Activated CD8-positive, alpha-beta memory T cell treated with anti-CD3 and anti-CD28 coated beads for 36 hours (primary cell): ENCODE measurements around the gene PCDHGA12. TPM values are rescaled to one million over a fixed set of nuclear protein-coding genes. Genes with fewer than 3 reads are reported as not detected.
"Not testable (repeated sequence)": the region's sequence is repeated elsewhere in the genome, so short reads cannot be mapped to it uniquely, and the experiment has no call there.

ENCODE experiments used
- CTCF ChIA-PET: fragments of 350-600 bp; sonication (Branson Sonifier 250); formaldehyde crosslinking; loops from one replicate; lab custom pipeline; 2021; ENCODE audit warnings: antibody characterized with exemption; lab: Charles Lee
- POLR2A ChIA-PET: fragments of 350-600 bp; sonication (Branson Sonifier 250); formaldehyde crosslinking; loops from one replicate; lab custom pipeline; 2021; ENCODE audit warnings: antibody characterized with exemption; lab: Charles Lee
- total RNA-seq, 2 experiments: library from RNA; stranded (reverse); gene quantifications; one replicate each; pipeline ENCODE4 v1.2.3, GENCODE V29; 2021

Gene PCDHGA12
- total RNA-seq, 2 experiments from 2014 or later, result 0.08 to 0.10 TPM

DNA sequence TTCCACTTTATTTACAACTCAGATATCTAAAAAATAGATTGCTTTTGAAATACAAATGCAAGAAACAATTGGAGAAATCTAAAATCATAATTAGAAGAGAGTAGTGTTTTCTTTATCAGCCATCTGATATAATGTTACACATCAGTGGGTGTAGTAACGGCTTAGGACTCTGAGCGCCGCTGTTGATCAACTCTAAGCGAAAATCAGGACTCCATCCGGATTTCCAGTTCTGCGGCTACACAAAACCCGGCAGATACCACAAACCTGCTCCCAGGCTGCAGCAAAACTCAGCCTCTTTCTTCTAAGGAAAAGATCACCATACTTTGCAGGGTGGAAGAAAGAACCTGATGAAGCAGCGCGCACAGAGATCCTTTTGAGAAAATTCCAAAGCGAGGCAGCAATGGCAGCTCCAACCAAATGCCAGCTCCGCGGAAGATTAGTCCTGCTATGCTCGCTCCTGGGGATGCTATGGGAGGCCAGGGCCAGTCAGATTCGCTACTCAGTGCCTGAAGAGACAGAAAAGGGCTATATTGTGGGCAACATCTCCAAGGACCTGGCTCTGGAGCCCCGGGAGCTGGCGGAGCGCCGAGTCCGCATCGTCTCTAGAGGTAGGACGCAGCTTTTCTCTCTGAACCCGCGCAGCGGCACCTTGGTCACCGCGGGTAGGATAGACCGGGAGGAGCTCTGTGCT, 27.6 kb upstream of the PCDHGA12 start, which contains the start of gene PCDHGA9:
PCDHGA9 (plus strand) TSS at position 226 of the 691 bp plus-strand sequence; CDS start at position 401, 175 bp downstream.
- ChIA-PET POLR2A (no interaction called here), CTCF (interaction anchor here (1.1 kb wide), 1 partner anchor 12 kb away, joined by 4 read pairs; no protein-coding TSS in a partner anchor)

DNA sequence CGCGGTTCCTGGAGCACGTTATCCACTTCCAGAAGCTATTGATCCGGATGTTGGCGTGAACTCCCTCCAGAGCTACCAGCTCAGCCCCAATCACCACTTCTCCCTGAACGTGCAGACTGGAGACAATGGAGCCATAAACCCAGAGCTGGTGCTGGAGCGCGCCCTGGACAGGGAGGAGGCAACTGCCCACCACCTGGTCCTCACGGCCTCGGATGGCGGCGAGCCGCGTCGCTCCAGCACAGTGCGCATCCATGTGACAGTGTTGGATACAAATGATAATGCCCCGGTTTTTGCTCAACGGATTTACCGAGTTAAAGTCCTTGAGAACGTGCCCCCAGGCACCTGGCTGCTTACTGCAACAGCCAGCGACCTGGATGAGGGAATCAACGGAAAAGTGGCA, 26.9 kb upstream of the PCDHGA12 start:
- ChIA-PET CTCF (interaction anchor here (1.1 kb wide), 1 partner anchor 13 kb away, joined by 4 read pairs; no protein-coding TSS in a partner anchor), POLR2A (no interaction called here)

- CTCF ChIA-PET, result interaction anchor here (1.4 kb wide), 1 partner anchor 150 kb away, joined by 4 read pairs; no protein-coding TSS in a partner anchor
- POLR2A ChIA-PET, result not testable (repeated sequence)
Measured at GRCh38 chr5:141407790-141408505, 22.4 kb upstream of the PCDHGA12 start, which contains the start of gene PCDHGB6. Gene PCDHGB6 (plus strand): TSS chr5:141408021. CDS start chr5:141408203, 182 bp downstream.

DNA sequence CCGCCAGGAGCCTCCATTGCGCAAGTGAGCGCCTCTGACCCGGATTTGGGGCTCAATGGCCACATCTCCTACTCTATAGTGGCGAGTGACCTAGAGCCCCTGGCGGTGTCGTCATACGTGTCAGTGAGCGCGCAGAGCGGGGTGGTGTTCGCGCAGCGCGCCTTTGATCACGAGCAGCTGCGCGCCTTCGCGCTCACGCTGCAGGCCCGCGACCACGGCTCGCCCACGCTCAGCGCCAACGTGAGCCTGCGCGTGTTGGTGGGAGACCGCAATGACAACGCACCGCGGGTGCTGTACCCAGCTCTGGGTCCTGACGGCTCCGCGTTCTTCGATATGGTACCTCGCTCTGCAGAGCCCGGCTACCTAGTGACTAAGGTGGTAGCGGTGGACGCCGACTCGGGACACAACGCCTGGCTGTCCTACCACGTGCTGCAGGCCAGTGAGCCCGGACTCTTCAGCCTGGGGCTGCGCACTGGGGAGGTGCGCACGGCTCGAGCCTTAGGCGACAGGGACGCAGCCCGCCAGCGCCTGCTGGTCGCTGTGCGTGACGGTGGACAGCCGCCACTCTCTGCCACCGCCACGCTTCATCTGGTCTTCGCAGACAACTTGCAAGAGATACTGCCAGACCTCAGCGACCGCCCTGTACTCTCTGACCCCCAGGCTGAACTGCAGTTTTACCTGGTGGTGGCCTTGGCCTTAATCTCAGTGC, 20.6 kb upstream of the PCDHGA12 start:
- CTCF ChIA-PET, result no interaction called here

DNA sequence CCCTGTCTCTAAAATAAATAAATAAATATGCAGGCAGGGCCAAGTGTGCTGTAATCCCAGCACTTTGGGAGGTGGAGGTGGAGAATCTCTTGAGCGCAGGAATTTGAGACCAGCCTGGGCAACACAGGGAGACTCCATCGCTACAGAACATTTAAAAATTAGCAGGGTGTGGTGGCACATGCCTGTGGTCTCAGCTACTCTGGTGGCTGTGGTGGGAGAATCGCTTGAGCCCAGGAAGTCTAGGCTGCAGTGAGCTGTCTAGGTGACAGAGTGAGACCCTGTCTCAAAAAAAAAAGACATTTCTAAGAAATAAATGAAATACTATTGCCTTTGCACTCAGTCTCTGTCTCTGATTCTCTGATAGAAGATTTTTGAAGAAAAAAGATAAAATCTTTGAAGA, 18.7 kb upstream of the PCDHGA12 start:
- CTCF ChIA-PET, result no interaction called here
- POLR2A ChIA-PET, result no interaction called here

More for the DNA sequence above, 20.6 kb upstream of the PCDHGA12 start:
- POLR2A ChIA-PET, result interaction anchor here (0.7 kb wide), 1 partner anchor 89 kb away, joined by 8 read pairs; the partner anchor contains the start of gene TAF7

GRCh38 chr5:141412854-141413539, 17.3 kb upstream of the PCDHGA12 start, which contains the start of gene PCDHGA10:
Gene PCDHGA10 (plus strand): TSS chr5:141412987. CDS start chr5:141413176, 189 bp downstream.
- CTCF ChIA-PET, result interaction anchor here (0.8 to 1.8 kb wide), 11 partner anchors 9 to 146 kb away, joined by 3 to 9 read pairs (median 5); partner anchors contain the start of genes PCDHGA12 and TAF7
- POLR2A ChIA-PET, result no interaction called here

DNA sequence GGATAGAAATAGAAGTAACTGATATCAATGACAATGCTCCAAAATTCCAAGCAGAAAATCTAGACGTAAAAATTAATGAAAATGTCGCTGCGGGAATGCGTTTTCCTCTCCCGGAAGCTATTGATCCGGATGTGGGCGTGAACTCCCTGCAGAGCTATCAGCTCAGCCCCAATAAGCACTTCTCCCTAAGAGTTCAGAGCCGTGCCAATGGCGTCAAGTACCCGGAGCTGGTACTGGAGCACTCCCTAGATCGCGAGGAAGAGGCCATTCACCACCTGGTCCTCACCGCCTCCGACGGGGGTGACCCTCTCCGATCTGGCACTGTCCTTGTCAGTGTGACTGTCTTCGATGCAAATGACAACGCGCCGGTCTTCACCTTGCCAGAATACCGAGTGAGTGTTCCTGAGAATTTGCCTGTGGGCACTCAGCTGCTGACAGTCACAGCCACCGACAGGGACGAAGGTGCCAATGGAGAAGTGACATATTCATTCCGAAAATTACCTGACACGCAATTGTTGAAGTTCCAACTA, 16.7 kb upstream of the PCDHGA12 start:
- CTCF ChIA-PET, result interaction anchor here (0.8 to 1.8 kb wide), 8 partner anchors 8 to 145 kb away, joined by 3 to 9 read pairs (median 5); partner anchors contain the start of genes PCDHGA12 and TAF7
- POLR2A ChIA-PET, result no interaction called here

DNA sequence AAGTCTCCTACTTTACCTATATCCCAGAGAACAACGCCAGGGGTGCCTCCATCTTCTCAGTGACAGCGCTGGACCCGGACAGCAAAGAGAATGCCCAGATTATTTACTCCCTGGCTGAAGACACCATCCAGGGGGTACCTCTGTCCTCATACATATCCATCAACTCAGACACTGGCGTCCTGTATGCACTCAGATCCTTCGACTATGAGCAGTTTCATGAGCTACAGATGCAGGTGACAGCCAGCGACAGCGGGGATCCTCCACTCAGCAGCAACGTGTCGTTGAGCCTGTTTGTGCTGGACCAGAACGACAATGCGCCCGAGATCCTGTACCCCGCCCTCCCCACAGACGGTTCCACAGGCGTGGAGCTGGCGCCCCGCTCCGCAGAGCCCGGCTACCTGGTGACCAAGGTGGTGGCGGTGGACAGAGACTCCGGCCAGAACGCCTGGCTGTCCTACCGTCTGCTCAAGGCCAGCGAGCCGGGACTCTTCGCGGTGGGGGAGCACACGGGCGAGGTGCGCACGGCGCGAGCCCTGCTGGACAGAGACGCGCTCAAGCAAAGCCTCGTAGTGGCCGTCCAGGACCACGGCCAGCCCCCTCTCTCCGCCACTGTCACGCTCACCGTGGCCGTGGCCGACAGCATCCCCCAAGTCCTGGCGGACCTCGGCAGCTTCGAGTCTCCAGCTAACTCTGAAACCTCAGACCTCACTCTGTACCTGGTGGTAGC, 15.6 kb upstream of the PCDHGA12 start:
- POLR2A ChIA-PET, result not testable (repeated sequence)
- CTCF ChIA-PET, result interaction anchor here (1.8 kb wide), 1 partner anchor 16 kb away, joined by 5 read pairs; the partner anchor contains the start of gene PCDHGA12

- POLR2A ChIA-PET, result not testable (repeated sequence)
- CTCF ChIA-PET, result interaction anchor here (1.5 kb wide), 1 partner anchor 99 kb away, joined by 3 read pairs; no protein-coding TSS in a partner anchor
Measured at GRCh38 chr5:141415275-141415618, 15.1 kb upstream of the PCDHGA12 start.

- CTCF ChIA-PET, result interaction anchor here (0.7 to 1.6 kb wide), 4 partner anchors 96 to 147 kb away, joined by 3 to 5 read pairs (median 3); no protein-coding TSS in a partner anchor
- POLR2A ChIA-PET, result not testable (repeated sequence)
Measured at GRCh38 chr5:141417494-141418172, 12.7 kb upstream of the PCDHGA12 start, which contains the start of gene PCDHGB7. Gene PCDHGB7 (plus strand): TSS chr5:141417677. CDS start chr5:141417860, 183 bp downstream.

- CTCF ChIA-PET, result interaction anchor here (1.2 kb wide), 1 partner anchor 49 kb away, joined by 3 read pairs; the partner anchor contains the start of gene PCDHGB3
- POLR2A ChIA-PET, result no interaction called here
Measured at GRCh38 chr5:141419074-141419880, 11.0 kb upstream of the PCDHGA12 start.

DNA sequence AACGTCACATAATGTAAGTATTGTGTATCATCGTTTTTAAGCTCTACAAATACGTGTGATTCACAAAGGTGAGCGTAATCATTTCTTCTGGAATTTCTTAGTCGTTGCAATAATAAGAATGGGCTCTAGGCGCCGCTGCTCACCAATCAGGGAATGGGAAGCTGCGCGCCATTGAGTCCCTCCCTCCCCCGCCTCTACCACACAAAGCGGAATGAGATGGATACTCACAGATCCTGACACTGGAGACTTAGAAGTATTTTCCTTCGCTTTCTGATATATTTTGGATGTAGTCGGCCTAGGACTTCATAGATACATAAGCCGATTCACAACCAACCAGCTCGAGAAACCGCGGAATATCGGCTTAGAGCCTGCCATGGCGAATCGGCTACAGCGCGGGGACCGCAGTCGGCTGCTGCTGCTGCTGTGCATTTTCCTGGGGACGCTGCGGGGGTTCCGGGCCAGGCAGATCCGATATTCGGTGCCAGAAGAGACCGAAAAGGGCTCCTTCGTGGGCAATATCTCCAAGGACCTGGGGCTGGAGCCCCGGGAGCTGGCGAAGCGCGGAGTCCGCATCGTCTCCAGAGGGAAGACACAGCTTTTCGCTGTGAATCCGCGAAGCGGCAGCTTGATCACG, 9.3 kb upstream of the PCDHGA12 start, which contains the start of gene PCDHGA11:
PCDHGA11 (plus strand) TSS at position 197 of the 634 bp plus-strand sequence; CDS start at position 374, 177 bp downstream.
- CTCF ChIA-PET, result interaction anchor here (1.1 to 2.0 kb wide), 6 partner anchors 8 to 565 kb away, joined by 3 to 7 read pairs (median 4); partner anchors contain the start of genes PCDHGA10, PCDHGA12 and PCDHGB3
- POLR2A ChIA-PET, result no interaction called here

DNA sequence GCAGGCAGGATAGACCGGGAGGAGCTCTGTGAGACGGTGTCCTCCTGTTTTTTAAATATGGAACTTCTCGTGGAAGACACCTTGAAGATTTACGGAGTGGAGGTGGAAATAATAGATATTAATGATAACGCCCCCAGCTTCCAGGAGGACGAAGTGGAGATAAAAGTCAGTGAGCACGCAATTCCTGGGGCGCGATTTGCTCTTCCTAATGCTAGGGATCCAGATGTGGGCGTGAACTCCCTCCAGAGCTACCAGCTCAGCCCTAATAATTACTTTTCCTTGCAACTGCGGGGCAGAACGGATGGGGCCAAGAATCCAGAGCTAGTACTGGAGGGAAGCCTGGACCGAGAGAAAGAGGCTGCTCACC, 8.8 kb upstream of the PCDHGA12 start:
- CTCF ChIA-PET, result interaction anchor here (1.1 to 2.0 kb wide), 6 partner anchors 9 to 565 kb away, joined by 3 to 7 read pairs (median 4); partner anchors contain the start of genes PCDHGA10 and PCDHGA12
- POLR2A ChIA-PET, result no interaction called here

- CTCF ChIA-PET, result interaction anchor here (1.1 to 1.3 kb wide), 2 partner anchors 95 to 136 kb away, joined by 3 read pairs; no protein-coding TSS in a partner anchor
Measured at GRCh38 chr5:141422742-141423291, 7.5 kb upstream of the PCDHGA12 start.

More at GRCh38 chr5:141422742-141423291, 7.5 kb upstream of the PCDHGA12 start:
- POLR2A ChIA-PET, result no interaction called here
